ENCODE data around the gene ATRNL1. TPM values are rescaled to one million over a fixed set of nuclear protein-coding genes. Genes with fewer than 3 reads are reported as not detected.

The ATRNL1 gene
- total and polyA plus RNA-seq, 12 donors, result 4.8 to 217 (median 92.4) TPM

- no peaks in the 10 kb centered on the region for H3K27me3 ChIP-seq
- no peaks in the 10 kb centered on the region for H3K36me3 ChIP-seq (replicated peaks in 1 of 2)
- peaks cover 5 to 13% of the 10 kb centered on the region in 2 donors for H3K4me1 ChIP-seq (replicated peaks in 1 of 2)
- H3K27ac ChIP-seq, result peak overlapping the region in 2 of 5 donors; percentile 7 to 62
- intact Hi-C loops (cut with DNase I), result no loop called here
- 11 to 23% (median 20%) methylated on average over 3 of the region's 3 CpGs for WGBS, 4 donors
- no peaks in the 10 kb centered on the region for H3K9me3 ChIP-seq (replicated peaks in 1 of 3)
- no peak for TF ChIP-seq POLR2A (IDR thresholded peaks at IDR 0.05)
- TF ChIP-seq CTCF (IDR thresholded peaks at IDR 0.05), result no peak
- H3K4me3 ChIP-seq, result no peak overlapping the region
- peak; percentile 34 to 79 (median 58) for DNase-seq
Measured at GRCh38 chr10:115844591-115844990, 751.4 kb downstream of the ATRNL1 start.

GRCh38 chr10:115845921-115846320, 752.8 kb downstream of the ATRNL1 start:
- no peaks in the 10 kb centered on the region for H3K27me3 ChIP-seq
- H3K9me3 ChIP-seq (replicated peaks in 1 of 3), result no peaks in the 10 kb centered on the region
- no peak overlapping the region for H3K4me3 ChIP-seq
- intact Hi-C loops (cut with DNase I), result no loop called here
- 83 to 98% (median 93%) methylated on average over 1 of the region's 1 CpG for WGBS, 4 donors
- H3K4me1 ChIP-seq (replicated peaks in 1 of 2), result peaks cover 5 to 13% of the 10 kb centered on the region in 2 donors
- H3K27ac ChIP-seq, result no peak overlapping the region
- TF ChIP-seq CTCF (IDR thresholded peaks at IDR 0.05) (no peak), POLR2A (IDR thresholded peaks at IDR 0.05) (no peak)
- no peaks in the 10 kb centered on the region for H3K36me3 ChIP-seq (replicated peaks in 1 of 2)
- no peak for DNase-seq

- WGBS, 4 donors, result 83 to 100% (median 93%) methylated on average over 1 of the region's 1 CpG
- no peaks in the 10 kb centered on the region for H3K9me3 ChIP-seq (replicated peaks in 1 of 3)
- intact Hi-C loops (cut with DNase I), result no loop called here
- H3K27me3 ChIP-seq, result no peaks in the 10 kb centered on the region
- peaks cover 5 to 13% of the 10 kb centered on the region in 2 donors for H3K4me1 ChIP-seq (replicated peaks in 1 of 2)
- H3K4me3 ChIP-seq, result no peak overlapping the region
- no peaks in the 10 kb centered on the region for H3K36me3 ChIP-seq (replicated peaks in 1 of 2)
- no peak overlapping the region for H3K27ac ChIP-seq
- TF ChIP-seq CTCF (IDR thresholded peaks at IDR 0.05) (no peak), POLR2A (IDR thresholded peaks at IDR 0.05) (no peak)
- no peak for DNase-seq
Measured at GRCh38 chr10:115846528-115846927, 753.4 kb downstream of the ATRNL1 start.

GRCh38 chr10:115849197-115849596, 756.0 kb downstream of the ATRNL1 start:
- no peak overlapping the region for H3K4me3 ChIP-seq

More at GRCh38 chr10:115849197-115849596, 756.0 kb downstream of the ATRNL1 start:
- intact Hi-C loops (cut with DNase I), result no loop called here
- Histone ChIP-seq H3K9me3 (replicated peaks in 1 of 3) (no peaks in the 10 kb centered on the region), H3K4me1 (replicated peaks in 1 of 2) (peaks cover 2 to 15% of the 10 kb centered on the region in 2 donors), H3K27ac (no peak overlapping the region), H3K27me3 (no peaks in the 10 kb centered on the region), H3K36me3 (replicated peaks in 1 of 2) (no peaks in the 10 kb centered on the region)
- no peak for DNase-seq
- TF ChIP-seq CTCF (IDR thresholded peaks at IDR 0.05), result no peak
- no peak for TF ChIP-seq POLR2A (IDR thresholded peaks at IDR 0.05)
- WGBS, 4 donors, result 16 to 38% (median 32%) methylated on average over 2 of the region's 2 CpGs
